Mammary epithelial cell (primary cell): Measurements from ENCODE around the gene PRKG2.

Experiments
- EZH2 ChIP-seq: IDR thresholded peaks from 2 replicates; pipeline ENCODE4 v1.6.1; 2012; ENCODE audit warnings: low read length, inconsistent platforms, borderline replicate concordance
- TF ChIP-seq, protein P1 (sequence below), 2 donors: IDR thresholded peaks in 1 of 2; conservative IDR thresholded peaks in 1 of 2; 2 replicates each; pipeline ENCODE4 v1.5.1; 2011 to 2012; ENCODE audit warnings: inconsistent platforms in 2 of 2, low read length in 2 of 2, mild to moderate bottlenecking in 2 of 2, control low read depth in 1 of 2, low read depth in 1 of 2; ENCODE audit not compliant: insufficient read depth in 1 of 2; ENCODE audit errors: extremely low read depth in 1 of 2

DNA sequence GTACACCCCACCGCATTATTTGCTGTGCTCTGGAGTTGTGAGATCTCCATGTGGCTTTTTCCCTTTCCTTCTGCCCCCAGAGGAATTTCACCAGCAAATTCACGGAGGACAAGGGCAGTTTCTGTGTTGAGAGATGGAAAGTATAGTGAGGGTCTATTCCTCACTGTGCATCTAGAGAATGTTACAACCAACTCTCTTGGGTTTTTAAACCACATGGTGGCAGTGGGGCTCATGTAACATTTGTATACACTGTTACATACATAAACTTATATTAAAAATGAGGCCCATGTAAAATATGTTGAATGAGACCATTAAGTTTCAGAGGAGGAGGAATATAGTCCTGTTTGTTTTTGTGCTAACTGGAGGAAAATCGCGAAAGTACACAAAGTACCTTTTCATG lies 909 bp upstream of the PRKG2 start:
- TF ChIP-seq, protein P1, sequence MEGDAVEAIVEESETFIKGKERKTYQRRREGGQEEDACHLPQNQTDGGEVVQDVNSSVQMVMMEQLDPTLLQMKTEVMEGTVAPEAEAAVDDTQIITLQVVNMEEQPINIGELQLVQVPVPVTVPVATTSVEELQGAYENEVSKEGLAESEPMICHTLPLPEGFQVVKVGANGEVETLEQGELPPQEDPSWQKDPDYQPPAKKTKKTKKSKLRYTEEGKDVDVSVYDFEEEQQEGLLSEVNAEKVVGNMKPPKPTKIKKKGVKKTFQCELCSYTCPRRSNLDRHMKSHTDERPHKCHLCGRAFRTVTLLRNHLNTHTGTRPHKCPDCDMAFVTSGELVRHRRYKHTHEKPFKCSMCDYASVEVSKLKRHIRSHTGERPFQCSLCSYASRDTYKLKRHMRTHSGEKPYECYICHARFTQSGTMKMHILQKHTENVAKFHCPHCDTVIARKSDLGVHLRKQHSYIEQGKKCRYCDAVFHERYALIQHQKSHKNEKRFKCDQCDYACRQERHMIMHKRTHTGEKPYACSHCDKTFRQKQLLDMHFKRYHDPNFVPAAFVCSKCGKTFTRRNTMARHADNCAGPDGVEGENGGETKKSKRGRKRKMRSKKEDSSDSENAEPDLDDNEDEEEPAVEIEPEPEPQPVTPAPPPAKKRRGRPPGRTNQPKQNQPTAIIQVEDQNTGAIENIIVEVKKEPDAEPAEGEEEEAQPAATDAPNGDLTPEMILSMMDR (conservative IDR thresholded peaks at IDR 0.05 in 1 of 2, IDR thresholded peaks at IDR 0.05 in 1 of 2; ENCODE audit: extremely low read depth in 1 of 2, insufficient read depth in 1 of 2, low read depth in 1 of 2, low read length in 2 of 2), result no peak
- TF ChIP-seq EZH2, result no peak
